Measurements from ENCODE around the gene SFN. TPM values are rescaled to one million over a fixed set of nuclear protein-coding genes. Genes with fewer than 3 reads are reported as not detected.

The SFN gene
- total and polyA plus RNA-seq, 2 of the 13 experiments (the other 11 are each of a cell fraction or from before 2014, with no cell fraction given), result 4.3 to 5.6 TPM

GRCh38 chr1:26838474-26839338 is 24.2 kb upstream of the SFN start (continued):
- TF ChIP-seq ZGPAT (CRISPR knock-in tag; IDR thresholded peaks at IDR 0.05) (peak; percentile 61; the same call in 1 of the 2 replicates), KMT2B (CRISPR knock-in tag; IDR thresholded peaks at IDR 0.05) (0 out of 2 replicates have a peak, but pooled peaks have one; percentile 30), TFDP1 (CRISPR knock-in tag; IDR thresholded peaks at IDR 0.05; ENCODE audit: borderline replicate concordance) (0 out of 2 replicates have a peak, but pooled peaks have one; percentile 51), ZNF460 (CRISPR knock-in tag; IDR thresholded peaks at IDR 0.05; ENCODE audit: borderline replicate concordance) (peak; percentile 63; the same call in 1 of the 2 replicates), ZNF414 (CRISPR knock-in tag; IDR thresholded peaks at IDR 0.05) (no peak), ZBTB40 (IDR thresholded peaks at IDR 0.05) (no peak), ZBTB40 (CRISPR knock-in tag; IDR thresholded peaks at IDR 0.05) (peak; percentile 33; the same call in 1 of the 2 replicates), ASH2L (IDR thresholded peaks at IDR 0.05; ENCODE audit: insufficient read length, low read depth, low read length) (no peak), FOXA3 (CRISPR knock-in tag; IDR thresholded peaks at IDR 0.05) (0 out of 2 replicates have a peak, but pooled peaks have one; percentile 34), ZNF101 (CRISPR knock-in tag; IDR thresholded peaks at IDR 0.05; ENCODE audit: borderline replicate concordance, low read depth) (no peak), XRCC5 (optimal IDR thresholded peaks at IDR 0.05; ENCODE audit: low read length) (peak; percentile 14), PBX3 (CRISPR knock-in tag; IDR thresholded peaks at IDR 0.05; ENCODE audit: borderline replicate concordance) (no peak), MAF1 (CRISPR knock-in tag; IDR thresholded peaks at IDR 0.05; ENCODE audit: borderline replicate concordance) (no peak), MED1 (CRISPR knock-in tag; IDR thresholded peaks at IDR 0.05) (peak; percentile 62)

All from HepG2 (cell line).